HepG2 (cell line): ENCODE data around the gene UBTF. TPM values are rescaled to one million over a fixed set of nuclear protein-coding genes. Genes with fewer than 3 reads are reported as not detected.

Source experiments
- CHD4 ChIP-seq: fragments of 200-600 bp; sonication (generic); IDR thresholded peaks from 2 replicates; pipeline ENCODE4 v1.7.0; 2017; ENCODE audit warnings: mild to moderate bottlenecking, low read length, borderline replicate concordance
- ERF ChIP-seq: IDR thresholded peaks from 2 replicates; pipeline ENCODE4 v1.6.1; 2018; ENCODE audit warnings: missing biosample characterization, missing genetic modification reagents
- FOXO1 ChIP-seq: sonication (generic); formaldehyde crosslinking; IDR thresholded peaks from 2 replicates; pipeline ENCODE4 v1.4.0; 2020; ENCODE audit warnings: missing genetic modification reagents
- NCOR1 ChIP-seq: fragments of 200-600 bp; sonication (generic); IDR thresholded peaks from 2 replicates; pipeline ENCODE4 v1.7.0; 2017; ENCODE audit warnings: antibody characterized with exemption, low read length, borderline replicate concordance
- RARG ChIP-seq: sonication (generic); formaldehyde crosslinking; IDR thresholded peaks from 2 replicates; pipeline ENCODE4 v1.4.0; 2020; ENCODE audit warnings: low read depth, mild to moderate bottlenecking, missing genetic modification reagents
- SRY ChIP-seq: sonication (generic); formaldehyde crosslinking; IDR thresholded peaks from 2 replicates; pipeline ENCODE4 v1.8.0; 2022; ENCODE audit warnings: mild to moderate bottlenecking, missing genetic modification reagents
- TARDBP ChIP-seq: sonication (generic); formaldehyde crosslinking; IDR thresholded peaks from 2 replicates; pipeline ENCODE4 v1.8.0; 2022; ENCODE audit warnings: mild to moderate bottlenecking, missing genetic modification reagents
- ZNF124 ChIP-seq: sonication (generic); formaldehyde crosslinking; IDR thresholded peaks from 2 replicates; pipeline ENCODE4 v1.4.0; 2020; ENCODE audit warnings: missing genetic modification reagents
- ZNF251 ChIP-seq: sonication (generic); formaldehyde crosslinking; IDR thresholded peaks from 2 replicates; pipeline ENCODE4 v1.9.0; 2021; ENCODE audit warnings: mild to moderate bottlenecking, missing genetic modification reagents
- ZNF282 ChIP-seq: fragments of 450-650 bp; IDR thresholded peaks from 2 replicates; pipeline ENCODE4 v1.6.1; 2018; ENCODE audit not compliant: partially characterized antibody
- ZNF550 ChIP-seq: sonication (generic); formaldehyde crosslinking; IDR thresholded peaks from 2 replicates; pipeline ENCODE4 v1.4.0; 2020; ENCODE audit warnings: mild to moderate bottlenecking, missing genetic modification reagents, borderline replicate concordance
- ZNF562 ChIP-seq: sonication (generic); formaldehyde crosslinking; IDR thresholded peaks from 2 replicates; pipeline ENCODE4 v1.8.0; 2022; ENCODE audit warnings: missing genetic modification reagents, borderline replicate concordance
- ZNF678 ChIP-seq: sonication (generic); formaldehyde crosslinking; IDR thresholded peaks from 2 replicates; pipeline ENCODE4 v1.4.0; 2020; ENCODE audit warnings: mild to moderate bottlenecking, missing genetic modification reagents
- ZNF879 ChIP-seq: sonication (generic); formaldehyde crosslinking; IDR thresholded peaks from 2 replicates; pipeline ENCODE4 v1.8.1; 2023; ENCODE audit warnings: missing genetic modification reagents
- ZSCAN31 ChIP-seq: sonication (generic); formaldehyde crosslinking; IDR thresholded peaks from 2 replicates; pipeline ENCODE4 v1.5.0; 2020; ENCODE audit warnings: low read depth, mild to moderate bottlenecking, missing genetic modification reagents
- polyA plus RNA-seq, 8 experiments: library from polyadenylated mRNA; depleted of rRNA in 3 of 8; stranded (reverse) in 7 of 8; unstranded in 1 of 8; fragments of >200 nt; fragmentation: Illumina TruSeq in 4 of 8; extraction: Trizol in 4 of 8; gene quantifications; 2 replicates each; pipeline versions ENCODE4 v1.2.1 to v1.2.3, GENCODE V29; 2011 to 2016; ENCODE audit warnings: low read depth in 4 of 8, missing spikeins in 1 of 8, mixed read lengths in 1 of 8; ENCODE audit not compliant: insufficient read depth in 1 of 8
- total RNA-seq, 5 experiments: library from RNA; depleted of rRNA; stranded (reverse); fragments of >200 nt; fragmentation: Illumina TruSeq; extraction: Trizol; gene quantifications; 2 replicates each; pipeline ENCODE4 v1.2.3, GENCODE V29; 2016; ENCODE audit warnings: low read depth in 1 of 5
- TF ChIP-seq, protein P1 (sequence below): sonication (generic); formaldehyde crosslinking; IDR thresholded peaks from 2 replicates; pipeline ENCODE4 v1.4.0; 2020; ENCODE audit warnings: mild to moderate bottlenecking, missing genetic modification reagents
- TF ChIP-seq, protein P2 (sequence below): sonication (generic); formaldehyde crosslinking; IDR thresholded peaks from one replicate; pipeline ENCODE4 v1.5.1; 2020; ENCODE audit warnings: mild to moderate bottlenecking, missing genetic modification reagents; ENCODE audit errors: not compliant biosample characterization
- TF ChIP-seq, protein P3 (sequence below): IDR thresholded peaks from 2 replicates; pipeline ENCODE4 v1.6.1; 2016; ENCODE audit warnings: low read depth, control low read depth
- TF ChIP-seq, protein P4 (sequence below): sonication (generic); formaldehyde crosslinking; IDR thresholded peaks from 2 replicates; pipeline ENCODE4 v1.5.1; 2020; ENCODE audit warnings: missing genetic modification reagents, mild to moderate bottlenecking, borderline replicate concordance

The UBTF gene
- total and polyA plus RNA-seq, 2 of the 13 experiments (the other 11 are each of a cell fraction or from before 2014, with no cell fraction given) = 15.2 to 60.9 TPM

DNA sequence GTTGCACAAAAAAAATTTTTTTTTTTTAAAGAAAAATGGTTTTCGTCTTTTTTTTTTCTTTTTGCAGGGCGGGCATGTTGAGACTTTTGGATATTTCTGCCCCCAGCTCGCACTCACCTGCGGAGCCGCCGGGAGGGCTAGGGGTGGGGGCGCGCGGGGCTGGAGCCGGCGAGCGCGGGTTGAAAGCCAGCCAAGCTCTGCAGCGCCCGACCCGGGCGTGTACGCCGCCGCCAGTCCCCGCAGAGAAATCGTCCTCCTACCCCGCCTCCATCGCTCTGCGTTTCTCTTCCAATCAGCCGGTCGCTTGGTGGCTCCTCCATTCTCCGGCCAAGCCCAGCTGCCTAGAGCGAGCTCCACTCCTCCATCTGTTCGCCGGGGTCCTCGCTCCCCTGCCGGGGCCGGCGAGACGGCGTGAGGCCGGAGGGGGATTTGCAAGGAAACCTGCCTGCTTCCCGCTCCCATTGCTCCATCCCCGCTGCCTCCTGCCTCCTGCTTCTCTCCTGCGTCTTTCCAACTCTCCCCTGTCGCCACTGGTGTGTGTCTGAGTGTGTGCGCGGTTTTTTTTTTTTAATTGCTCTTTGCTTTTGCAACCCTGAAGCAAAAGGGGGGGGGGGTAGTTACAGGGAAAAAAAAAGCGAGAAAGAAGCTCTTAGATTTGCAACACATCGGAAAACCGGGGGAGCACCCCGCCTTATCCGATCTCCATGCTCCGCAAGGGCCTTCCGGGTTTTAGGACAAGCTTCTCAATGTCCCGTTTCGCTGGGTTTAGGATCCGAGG is 1.8 kb upstream of the UBTF start (continued):
- TF ChIP-seq ZNF879 (CRISPR knock-in tag) (no peak), ERF (CRISPR knock-in tag) (peak; percentile 26; the same call in 1 of the 2 replicates), ZNF124 (CRISPR knock-in tag) (no peak), ZNF678 (CRISPR knock-in tag) (no peak), CHD4 (no peak), ZNF251 (CRISPR knock-in tag) (no peak), ZSCAN31 (CRISPR knock-in tag) (no peak), ZNF550 (CRISPR knock-in tag) (no peak), RARG (CRISPR knock-in tag) (no peak), NCOR1 (no peak), ZNF282 (no peak), ZNF562 (CRISPR knock-in tag) (no peak), SRY (0 out of 2 replicates have a peak, but pooled peaks have one; percentile 21), FOXO1 (CRISPR knock-in tag) (peak; percentile 11; the same call in 1 of the 2 replicates), TARDBP (peak; percentile 48; the same call in 1 of the 2 replicates)
- TF ChIP-seq, protein P1, sequence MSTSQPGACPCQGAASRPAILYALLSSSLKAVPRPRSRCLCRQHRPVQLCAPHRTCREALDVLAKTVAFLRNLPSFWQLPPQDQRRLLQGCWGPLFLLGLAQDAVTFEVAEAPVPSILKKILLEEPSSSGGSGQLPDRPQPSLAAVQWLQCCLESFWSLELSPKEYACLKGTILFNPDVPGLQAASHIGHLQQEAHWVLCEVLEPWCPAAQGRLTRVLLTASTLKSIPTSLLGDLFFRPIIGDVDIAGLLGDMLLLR = peak; percentile 67; the same call in 1 of the 2 replicates
- TF ChIP-seq, protein P2, sequence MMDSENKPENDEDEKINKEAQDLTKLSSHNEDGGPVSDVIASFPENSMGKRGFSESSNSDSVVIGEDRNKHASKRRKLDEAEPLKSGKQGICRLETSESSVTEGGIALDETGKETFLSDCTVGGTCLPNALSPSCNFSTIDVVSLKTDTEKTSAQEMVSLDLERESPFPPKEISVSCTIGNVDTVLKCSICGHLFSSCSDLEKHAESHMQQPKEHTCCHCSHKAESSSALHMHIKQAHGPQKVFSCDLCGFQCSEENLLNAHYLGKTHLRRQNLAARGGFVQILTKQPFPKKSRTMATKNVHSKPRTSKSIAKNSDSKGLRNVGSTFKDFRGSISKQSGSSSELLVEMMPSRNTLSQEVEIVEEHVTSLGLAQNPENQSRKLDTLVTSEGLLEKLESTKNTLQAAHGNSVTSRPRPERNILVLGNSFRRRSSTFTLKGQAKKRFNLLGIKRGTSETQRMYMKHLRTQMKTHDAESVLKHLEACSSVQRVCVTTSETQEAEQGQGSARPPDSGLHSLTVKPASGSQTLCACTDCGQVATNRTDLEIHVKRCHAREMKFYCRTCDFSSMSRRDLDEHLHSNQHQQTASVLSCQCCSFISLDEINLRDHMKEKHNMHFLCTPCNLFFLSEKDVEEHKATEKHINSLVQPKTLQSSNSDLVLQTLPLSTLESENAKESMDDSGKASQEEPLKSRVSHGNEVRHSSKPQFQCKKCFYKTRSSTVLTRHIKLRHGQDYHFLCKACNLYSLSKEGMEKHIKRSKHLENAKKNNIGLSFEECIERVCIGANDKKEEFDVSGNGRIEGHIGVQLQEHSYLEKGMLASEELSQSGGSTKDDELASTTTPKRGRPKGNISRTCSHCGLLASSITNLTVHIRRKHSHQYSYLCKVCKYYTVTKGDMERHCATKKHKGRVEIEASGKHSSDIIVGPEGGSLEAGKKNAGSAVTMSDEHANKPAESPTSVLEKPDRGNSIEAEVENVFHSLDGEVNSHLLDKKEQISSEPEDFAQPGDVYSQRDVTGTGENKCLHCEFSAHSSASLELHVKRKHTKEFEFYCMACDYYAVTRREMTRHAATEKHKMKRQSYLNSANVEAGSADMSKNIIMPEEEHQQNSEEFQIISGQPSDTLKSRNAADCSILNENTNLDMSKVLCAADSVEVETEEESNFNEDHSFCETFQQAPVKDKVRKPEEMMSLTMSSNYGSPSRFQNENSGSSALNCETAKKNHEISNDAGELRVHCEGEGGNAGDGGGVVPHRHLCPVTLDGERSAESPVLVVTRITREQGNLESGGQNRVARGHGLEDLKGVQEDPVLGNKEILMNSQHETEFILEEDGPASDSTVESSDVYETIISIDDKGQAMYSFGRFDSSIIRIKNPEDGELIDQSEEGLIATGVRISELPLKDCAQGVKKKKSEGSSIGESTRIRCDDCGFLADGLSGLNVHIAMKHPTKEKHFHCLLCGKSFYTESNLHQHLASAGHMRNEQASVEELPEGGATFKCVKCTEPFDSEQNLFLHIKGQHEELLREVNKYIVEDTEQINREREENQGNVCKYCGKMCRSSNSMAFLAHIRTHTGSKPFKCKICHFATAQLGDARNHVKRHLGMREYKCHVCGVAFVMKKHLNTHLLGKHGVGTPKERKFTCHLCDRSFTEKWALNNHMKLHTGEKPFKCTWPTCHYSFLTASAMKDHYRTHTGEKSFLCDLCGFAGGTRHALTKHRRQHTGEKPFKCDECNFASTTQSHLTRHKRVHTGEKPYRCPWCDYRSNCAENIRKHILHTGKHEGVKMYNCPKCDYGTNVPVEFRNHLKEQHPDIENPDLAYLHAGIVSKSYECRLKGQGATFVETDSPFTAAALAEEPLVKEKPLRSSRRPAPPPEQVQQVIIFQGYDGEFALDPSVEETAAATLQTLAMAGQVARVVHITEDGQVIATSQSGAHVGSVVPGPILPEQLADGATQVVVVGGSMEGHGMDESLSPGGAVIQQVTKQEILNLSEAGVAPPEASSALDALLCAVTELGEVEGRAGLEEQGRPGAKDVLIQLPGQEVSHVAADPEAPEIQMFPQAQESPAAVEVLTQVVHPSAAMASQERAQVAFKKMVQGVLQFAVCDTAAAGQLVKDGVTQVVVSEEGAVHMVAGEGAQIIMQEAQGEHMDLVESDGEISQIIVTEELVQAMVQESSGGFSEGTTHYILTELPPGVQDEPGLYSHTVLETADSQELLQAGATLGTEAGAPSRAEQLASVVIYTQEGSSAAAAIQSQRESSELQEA = no peak
- TF ChIP-seq, protein P3, sequence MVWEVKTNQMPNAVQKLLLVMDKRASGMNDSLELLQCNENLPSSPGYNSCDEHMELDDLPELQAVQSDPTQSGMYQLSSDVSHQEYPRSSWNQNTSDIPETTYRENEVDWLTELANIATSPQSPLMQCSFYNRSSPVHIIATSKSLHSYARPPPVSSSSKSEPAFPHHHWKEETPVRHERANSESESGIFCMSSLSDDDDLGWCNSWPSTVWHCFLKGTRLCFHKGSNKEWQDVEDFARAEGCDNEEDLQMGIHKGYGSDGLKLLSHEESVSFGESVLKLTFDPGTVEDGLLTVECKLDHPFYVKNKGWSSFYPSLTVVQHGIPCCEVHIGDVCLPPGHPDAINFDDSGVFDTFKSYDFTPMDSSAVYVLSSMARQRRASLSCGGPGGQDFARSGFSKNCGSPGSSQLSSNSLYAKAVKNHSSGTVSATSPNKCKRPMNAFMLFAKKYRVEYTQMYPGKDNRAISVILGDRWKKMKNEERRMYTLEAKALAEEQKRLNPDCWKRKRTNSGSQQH (CRISPR knock-in tag) = 0 out of 2 replicates have a peak, but pooled peaks have one; percentile 35
- TF ChIP-seq, protein P4, sequence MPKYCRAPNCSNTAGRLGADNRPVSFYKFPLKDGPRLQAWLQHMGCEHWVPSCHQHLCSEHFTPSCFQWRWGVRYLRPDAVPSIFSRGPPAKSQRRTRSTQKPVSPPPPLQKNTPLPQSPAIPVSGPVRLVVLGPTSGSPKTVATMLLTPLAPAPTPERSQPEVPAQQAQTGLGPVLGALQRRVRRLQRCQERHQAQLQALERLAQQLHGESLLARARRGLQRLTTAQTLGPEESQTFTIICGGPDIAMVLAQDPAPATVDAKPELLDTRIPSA = no peak
